ENCODE data around the gene RAB3IP. TPM values are rescaled to one million over a fixed set of nuclear protein-coding genes. Genes with fewer than 3 reads are reported as not detected.

The RAB3IP gene
- total RNA-seq, 2 experiments from 2014 or later, result 15.2 to 19.6 TPM

DNA sequence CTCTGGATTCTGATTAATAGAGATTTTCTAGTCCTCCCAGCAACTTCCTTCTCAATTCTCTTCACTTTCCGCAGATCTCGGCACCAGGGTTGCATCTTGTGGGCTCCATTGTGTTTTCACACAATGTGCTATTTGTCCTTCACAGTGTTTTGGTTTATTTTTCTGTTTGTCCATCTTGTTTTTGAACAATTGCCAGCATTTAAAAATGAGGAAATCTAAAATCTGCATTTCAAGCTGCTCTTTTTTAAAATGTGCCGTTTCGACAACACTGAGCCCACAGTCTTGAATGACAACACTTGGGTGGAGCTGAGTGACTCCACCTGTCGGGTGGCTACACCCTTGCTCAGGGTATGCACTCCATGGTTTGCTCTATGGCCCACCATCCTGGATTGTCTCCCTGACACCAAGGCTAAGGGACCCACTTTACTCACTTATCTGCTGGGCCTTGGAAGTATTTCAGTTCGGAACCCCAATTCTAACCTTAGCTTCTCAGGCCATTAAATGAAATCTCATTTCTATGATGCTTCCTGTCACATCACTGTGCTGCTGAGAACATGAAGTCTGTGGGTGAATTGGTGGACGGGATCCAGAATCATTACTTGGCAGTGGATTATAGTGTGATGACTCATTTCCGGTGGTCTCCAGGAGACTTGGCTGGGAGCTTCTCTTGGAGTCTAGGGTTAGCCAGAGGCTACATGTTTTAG lies 82.9 kb downstream of the RAB3IP start:
- intact Hi-C loops (cut with DNase I, micrococcal nuclease), result no loop called here
- H3K4me1 ChIP-seq (ENCODE audit: insufficient read depth, low read length), result no peaks in the 10 kb centered on the region
- Mint-ChIP-seq H3K27ac (no peak overlapping the region), H3K9me3 (no peaks in the 10 kb centered on the region), H3K4me1 (ENCODE audit: low read depth) (no peaks in the 10 kb centered on the region), H3K36me3 (ENCODE audit: low read depth) (peaks cover 4% of the 10 kb centered on the region), H3K4me3 (no peak overlapping the region), H3K27me3 (peaks cover 14% of the 10 kb centered on the region)
- H3K27me3 ChIP-seq (ENCODE audit: control insufficient read depth in 1 of 2, insufficient read depth in 2 of 2, low read length in 2 of 2), result peaks cover 0 to 8% of the 10 kb centered on the region in 2 experiments
- no peak for TF ChIP-seq CTCF (IDR thresholded peaks at IDR 0.05)
- ChIA-PET CTCF (no interaction called here), POLR2A (no interaction called here)
- ATAC-seq (ENCODE audit: poor library complexity) (no peak), DNase-seq (no peak)
- H3K27ac ChIP-seq (ENCODE audit: low read depth in 1 of 2, low read length in 2 of 2), result no peak overlapping the region
- no peak overlapping the region for H3K4me3 ChIP-seq (ENCODE audit: low read length)
- no peaks in the 10 kb centered on the region for H3K36me3 ChIP-seq (ENCODE audit: insufficient read depth, low read length)
- H3K9me3 ChIP-seq (ENCODE audit: control insufficient read depth in 1 of 2, insufficient read depth in 1 of 2, low read length in 2 of 2), result no peaks in the 10 kb centered on the region

DNA sequence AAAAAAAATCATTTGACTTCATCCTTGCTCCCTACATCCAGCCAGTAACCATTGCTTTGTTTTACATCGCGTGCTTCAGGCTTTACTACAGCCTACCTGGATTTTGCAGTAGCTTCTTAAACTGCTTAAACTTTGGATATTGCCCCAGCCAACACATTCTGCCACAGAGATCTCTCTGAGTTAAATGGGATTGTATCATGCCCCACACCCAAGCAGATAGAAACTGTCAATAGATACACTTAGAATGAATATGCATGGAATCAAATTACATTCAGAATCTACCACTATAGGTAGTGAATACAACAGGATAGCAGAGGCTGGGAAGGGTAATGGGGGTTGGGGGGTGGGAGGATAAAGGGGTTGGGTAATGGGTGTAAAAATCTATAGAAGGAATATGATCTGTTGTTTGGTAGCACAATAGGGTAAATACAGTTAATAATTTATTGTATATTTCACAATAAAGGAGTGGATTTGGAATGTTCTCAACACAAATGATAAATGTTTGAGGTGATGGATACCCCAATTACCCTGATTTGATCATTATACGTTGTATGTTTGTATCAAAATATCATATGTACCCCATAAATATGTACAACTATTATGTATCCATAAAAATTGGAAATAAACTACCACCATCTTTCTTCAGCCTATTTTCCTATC lies 83.7 kb downstream of the RAB3IP start:
- H3K4me3 Mint-ChIP-seq, result no peak overlapping the region
- Histone ChIP-seq H3K27me3 (ENCODE audit: control insufficient read depth in 1 of 2, insufficient read depth in 2 of 2, low read length in 2 of 2) (peaks cover 0 to 12% of the 10 kb centered on the region in 2 experiments), H3K4me3 (ENCODE audit: low read length) (no peak overlapping the region), H3K27ac (ENCODE audit: low read depth in 1 of 2, low read length in 2 of 2) (no peak overlapping the region), H3K36me3 (ENCODE audit: insufficient read depth, low read length) (no peaks in the 10 kb centered on the region), H3K9me3 (ENCODE audit: control insufficient read depth in 1 of 2, insufficient read depth in 1 of 2, low read length in 2 of 2) (no peaks in the 10 kb centered on the region), H3K4me1 (ENCODE audit: insufficient read depth, low read length) (no peaks in the 10 kb centered on the region)
- no peak overlapping the region for H3K27ac Mint-ChIP-seq
- no peaks in the 10 kb centered on the region for H3K4me1 Mint-ChIP-seq (ENCODE audit: low read depth)
- POLR2A ChIA-PET, result interaction anchor here (0.6 kb wide), 1 partner anchor 37 kb away, joined by 3 read pairs; no protein-coding TSS in a partner anchor
- intact Hi-C loops (cut with DNase I, micrococcal nuclease), result no loop called here
- no peak for TF ChIP-seq CTCF (IDR thresholded peaks at IDR 0.05)
- no peaks in the 10 kb centered on the region for H3K36me3 Mint-ChIP-seq (ENCODE audit: low read depth)
- DNase-seq (no peak), ATAC-seq (ENCODE audit: poor library complexity) (no peak)
- no peaks in the 10 kb centered on the region for H3K9me3 Mint-ChIP-seq
- peaks cover 14% of the 10 kb centered on the region for H3K27me3 Mint-ChIP-seq
- CTCF ChIA-PET, result no interaction called here

DNA sequence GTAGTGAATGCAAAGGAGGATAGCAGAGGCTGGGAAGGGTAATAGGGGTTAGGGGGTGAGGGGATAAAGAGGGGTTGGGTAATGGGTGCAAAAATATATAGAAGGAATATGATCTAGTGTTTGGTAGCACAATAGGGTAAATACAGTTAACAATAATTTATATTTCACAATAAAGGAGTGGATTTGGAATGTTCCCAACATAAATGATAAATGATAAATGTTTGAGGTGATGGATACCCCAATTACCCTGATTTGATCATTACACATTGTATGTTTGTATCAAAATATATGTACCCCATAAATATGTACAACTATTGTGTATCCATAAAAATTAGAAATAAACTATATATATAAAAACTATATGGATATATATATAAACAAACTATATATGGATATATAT lies 85.4 kb downstream of the RAB3IP start:
- no peak for ATAC-seq (ENCODE audit: poor library complexity)
- CTCF ChIA-PET, result no interaction called here
- Mint-ChIP-seq H3K27me3 (peaks cover 14% of the 10 kb centered on the region), H3K36me3 (ENCODE audit: low read depth) (no peaks in the 10 kb centered on the region), H3K27ac (no peak overlapping the region), H3K9me3 (no peaks in the 10 kb centered on the region), H3K4me1 (ENCODE audit: low read depth) (no peaks in the 10 kb centered on the region), H3K4me3 (no peak overlapping the region)
- Histone ChIP-seq H3K4me3 (ENCODE audit: low read length) (no peak overlapping the region), H3K36me3 (ENCODE audit: insufficient read depth, low read length) (no peaks in the 10 kb centered on the region), H3K27me3 (ENCODE audit: control insufficient read depth in 1 of 2, insufficient read depth in 2 of 2, low read length in 2 of 2) (peaks cover 0 to 15% of the 10 kb centered on the region in 2 experiments), H3K27ac (ENCODE audit: low read depth in 1 of 2, low read length in 2 of 2) (no peak overlapping the region), H3K4me1 (ENCODE audit: insufficient read depth, low read length) (no peaks in the 10 kb centered on the region), H3K9me3 (ENCODE audit: control insufficient read depth in 1 of 2, insufficient read depth in 1 of 2, low read length in 2 of 2) (no peaks in the 10 kb centered on the region)
- no peak for DNase-seq
- intact Hi-C loops (cut with DNase I, micrococcal nuclease), result no loop called here
- POLR2A ChIA-PET, result no interaction called here
- TF ChIP-seq CTCF (IDR thresholded peaks at IDR 0.05), result no peak
